Activated gamma-delta T cell (primary cell): ENCODE measurements around the gene SLX9.
"Not testable (repeated sequence)": the region's sequence is repeated elsewhere in the genome, so short reads cannot be mapped to it uniquely, and the experiment has no call there.

Source experiments
- DNase-seq: peaks from one replicate; lab custom pipeline; 2025; lab: John Stamatoyannopoulos, UW

SLX9 gene

DNA sequence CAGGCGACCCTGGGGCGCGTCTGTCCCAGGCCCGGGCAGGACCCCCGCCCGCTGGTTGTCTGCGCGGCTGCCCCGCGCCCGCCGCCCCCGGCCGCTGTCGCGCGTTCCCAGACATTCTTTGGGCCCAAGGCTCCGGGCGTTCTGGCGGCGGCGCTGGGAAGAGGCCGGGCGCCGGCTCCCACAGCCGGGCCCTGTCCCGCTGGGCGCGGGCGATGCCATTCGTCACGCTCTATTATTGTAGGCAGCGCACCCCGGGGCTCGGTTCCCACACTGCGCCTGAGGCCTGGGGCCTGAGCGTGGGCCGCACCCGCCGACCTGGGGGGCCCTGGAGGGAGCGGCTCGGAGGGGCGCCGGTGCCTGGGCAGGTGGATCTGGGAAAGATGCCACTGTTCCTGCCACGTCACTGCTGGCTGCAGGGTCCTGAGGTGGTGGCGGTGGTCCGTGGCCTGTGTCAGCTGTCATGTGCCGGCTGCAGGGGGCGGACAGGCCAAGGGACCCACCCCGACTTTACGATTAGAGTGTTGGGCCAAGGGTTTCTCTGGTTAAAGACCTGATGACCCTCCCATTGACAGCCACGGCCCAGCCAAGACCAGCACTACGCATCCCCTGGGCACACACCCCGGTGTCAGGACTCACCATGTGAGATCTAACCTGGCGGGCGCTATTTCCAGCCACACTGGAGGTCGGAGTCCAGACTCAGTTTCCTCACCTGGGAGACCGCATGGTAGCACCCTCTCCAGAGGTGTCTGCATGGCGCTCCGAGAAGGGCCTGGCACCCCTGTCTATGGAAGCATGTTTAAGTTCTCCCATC lies 79.5 kb downstream of the SLX9 start:
- DNase-seq = no peak

DNA sequence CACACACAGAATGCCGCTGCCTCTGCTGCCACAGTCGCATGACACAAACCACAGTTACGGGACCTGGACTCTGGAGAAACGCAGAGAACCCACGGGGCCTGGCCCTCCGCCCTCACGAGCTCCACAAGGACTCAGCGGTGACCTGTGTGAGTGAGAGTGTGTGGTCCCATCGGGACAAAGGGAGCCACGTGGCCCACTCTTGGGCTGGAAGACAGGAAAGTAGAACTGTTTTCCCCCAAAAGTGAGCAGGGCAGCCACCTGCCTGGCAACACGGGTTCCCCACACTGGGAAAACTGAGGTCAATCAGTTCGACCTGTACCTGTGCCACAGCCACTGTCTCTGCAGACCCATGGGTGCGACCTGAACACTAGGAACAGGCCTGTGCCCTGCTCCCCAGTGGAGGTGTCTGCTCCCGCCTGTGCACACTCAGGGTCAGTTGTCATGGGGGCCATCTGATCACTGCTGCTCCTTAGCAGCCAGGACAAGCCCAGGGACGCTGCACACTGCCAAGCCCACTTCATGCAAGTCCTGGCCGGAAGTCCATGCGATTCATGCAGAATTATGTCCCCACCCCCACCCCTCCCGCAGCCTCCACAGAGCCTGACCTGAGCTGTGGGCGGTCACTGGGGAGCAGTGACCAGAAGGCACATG lies 80.2 kb downstream of the SLX9 start:
- no peak for DNase-seq

DNA sequence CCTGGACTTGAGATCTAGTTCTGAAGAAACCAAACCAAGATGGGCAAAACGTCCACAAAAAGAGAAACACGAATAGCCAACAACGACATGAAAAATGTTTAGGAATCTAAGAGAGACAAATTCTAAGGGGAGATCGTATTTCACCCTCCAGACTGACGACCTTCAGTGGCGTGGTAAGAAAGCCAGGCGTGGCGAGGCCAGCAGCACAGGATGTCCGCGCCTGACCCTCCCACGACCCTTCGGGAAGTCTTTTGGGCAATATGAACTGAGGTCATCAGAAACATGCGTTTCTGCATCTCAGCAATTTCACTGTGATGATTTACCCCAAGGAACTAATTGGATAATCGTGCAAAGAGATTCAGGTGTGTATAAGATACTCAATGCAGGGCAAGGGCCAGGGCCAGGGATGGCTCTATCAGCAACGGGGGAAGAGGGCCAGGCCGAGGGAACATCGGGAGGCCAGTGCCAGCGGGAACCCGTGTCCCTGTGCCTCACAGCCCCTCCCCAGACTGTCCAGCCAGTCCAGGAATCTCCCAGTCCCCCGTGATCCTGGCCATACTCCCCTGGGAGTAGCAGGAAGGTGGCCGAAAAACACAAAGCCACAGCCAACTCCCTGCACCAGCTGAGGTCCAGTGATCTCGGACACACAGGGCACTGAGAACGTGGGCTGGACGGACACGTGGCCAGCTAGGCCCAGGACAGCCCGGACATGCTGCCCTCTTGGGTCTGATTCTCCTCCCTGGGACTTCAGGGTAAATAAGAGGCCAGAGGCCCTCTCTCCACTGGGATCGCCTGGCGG lies 81.0 kb downstream of the SLX9 start:
- DNase-seq = no peak

DNA sequence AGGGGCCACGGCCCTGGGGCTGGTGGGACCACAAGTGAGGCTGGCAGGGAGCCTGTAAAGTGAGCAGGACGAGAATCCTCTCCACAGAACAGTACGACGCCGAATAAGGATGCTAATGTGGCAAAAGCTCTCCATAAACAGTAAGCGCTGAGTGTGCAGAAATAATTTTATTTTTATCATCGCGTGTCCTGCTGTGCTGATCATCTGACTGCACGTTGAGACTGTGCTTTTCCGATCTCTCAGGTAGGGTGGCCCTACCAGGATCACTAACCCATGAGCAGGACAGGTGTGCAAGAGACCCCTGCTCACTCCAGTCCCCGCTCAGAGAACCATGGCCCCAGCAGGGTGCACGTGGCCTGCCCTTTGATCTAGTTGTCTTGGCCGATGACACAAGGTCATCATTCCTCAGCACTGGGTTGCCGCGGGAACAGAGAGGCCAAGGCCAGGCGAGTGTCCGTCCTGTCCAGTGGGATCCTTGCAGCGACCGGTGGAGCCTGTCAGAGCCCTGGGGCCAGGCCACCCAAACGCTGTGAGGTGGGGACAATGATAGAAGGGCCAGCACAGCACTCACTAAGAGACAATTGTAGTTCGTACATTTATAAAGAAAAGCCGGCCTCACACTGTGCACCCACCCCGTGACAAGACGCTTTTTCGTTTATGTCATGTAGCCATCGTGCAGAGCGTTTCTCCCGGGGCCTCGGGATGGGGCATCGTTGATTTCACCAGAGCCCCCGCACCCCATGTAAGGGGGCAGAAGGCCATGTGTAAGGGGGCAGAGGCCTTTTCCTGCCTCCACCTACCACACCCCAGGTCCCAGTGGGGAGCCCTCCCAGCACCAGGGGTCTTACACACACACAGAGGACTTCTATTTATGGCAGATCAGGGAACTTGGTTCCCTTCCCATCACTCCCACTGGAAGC lies 81.9 kb downstream of the SLX9 start:
- no peak for DNase-seq

DNA sequence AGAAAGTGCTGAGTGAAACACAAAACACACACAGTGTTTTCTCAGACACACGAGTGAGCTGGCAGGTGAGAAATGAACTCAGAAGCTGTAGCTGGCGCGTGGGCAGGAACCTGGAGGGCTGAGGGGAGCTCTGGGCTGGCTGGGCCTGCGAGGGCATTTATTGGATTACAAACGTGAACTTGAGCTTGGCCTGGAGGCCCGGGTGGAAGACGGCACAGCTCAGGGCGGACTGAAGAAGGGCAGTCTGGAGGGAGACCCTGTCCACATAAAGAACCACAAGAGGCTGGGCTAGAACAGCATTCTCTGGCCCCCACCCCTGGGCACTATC lies 82.5 kb downstream of the SLX9 start:
- no peak for DNase-seq

DNA sequence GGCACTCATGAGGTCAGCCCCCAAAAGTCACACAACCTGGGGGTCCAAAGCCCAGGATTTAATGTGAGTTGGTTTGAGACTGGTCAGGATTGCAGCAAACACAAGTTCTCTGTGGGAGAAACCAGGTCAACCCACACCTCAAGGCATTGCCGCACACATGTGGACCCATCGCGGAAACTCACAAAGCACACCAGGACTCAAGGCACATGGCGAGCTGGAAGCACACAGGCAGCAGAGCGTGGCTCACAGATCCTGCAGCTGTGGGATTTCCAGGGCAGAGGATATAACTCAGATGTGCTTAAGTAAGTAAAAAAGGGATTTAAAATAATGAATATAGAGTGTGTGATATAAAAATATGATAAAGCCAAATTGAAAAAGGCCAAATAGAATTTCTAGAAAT lies 82.9 kb downstream of the SLX9 start:
- DNase-seq = no peak

DNA sequence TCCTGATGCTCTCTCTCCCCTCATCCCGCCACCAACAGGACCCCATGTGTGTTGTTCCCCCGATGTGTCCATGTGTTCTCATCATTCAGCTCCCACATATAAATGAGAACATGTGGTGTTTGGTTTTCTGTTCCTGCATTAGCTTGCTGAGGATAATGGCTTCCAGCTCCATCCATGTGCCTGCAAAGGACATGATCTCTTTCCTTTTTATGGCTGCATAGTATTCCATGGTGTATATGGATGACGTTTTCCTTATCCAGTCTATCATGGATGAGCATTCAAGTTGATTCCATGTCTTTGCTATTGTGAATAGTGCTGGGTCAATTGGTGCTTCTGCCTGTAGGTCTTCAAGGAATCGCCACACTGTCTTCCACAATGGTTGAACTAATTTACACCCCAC lies 84.7 kb downstream of the SLX9 start:
- not testable (repeated sequence) for DNase-seq

DNA sequence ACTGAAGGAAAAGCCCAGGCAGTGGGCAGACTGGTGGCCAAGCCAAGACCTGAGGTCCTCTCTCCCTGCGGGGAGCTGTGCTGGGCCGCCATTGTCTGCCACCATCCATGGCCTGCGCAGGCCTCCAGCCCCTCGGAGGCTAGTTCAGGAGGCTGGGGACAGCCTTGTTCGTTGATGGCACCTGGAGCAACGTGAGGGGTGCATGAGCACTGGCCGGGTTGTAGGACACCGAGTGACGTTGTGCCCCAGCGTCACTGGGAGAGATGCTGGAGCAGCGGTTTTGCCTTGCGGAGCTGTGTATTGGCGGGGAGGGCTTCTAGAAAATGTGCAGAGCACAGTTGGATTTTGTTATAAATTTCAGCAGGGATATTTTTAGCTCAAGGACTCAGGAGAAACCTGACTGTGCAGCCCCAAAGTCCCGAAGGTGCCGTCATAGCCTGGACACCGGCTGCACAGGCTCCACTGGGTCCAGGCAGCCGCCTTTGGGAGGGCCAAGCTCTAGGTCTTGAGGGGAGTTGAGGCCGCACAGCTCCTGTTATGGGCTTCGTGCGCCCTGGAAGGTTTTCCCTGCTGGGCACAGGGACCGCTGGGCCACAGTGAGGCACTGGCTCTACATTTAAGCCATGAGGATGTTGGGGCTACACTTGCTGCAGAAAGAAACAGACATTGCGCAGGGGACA lies 86.4 kb downstream of the SLX9 start:
- no peak for DNase-seq
